GM21786 (cell line): Measurements from ENCODE around the gene HERC3.
A peak's percentile ranks its signal among the peaks of the same experiment; 100 is the strongest.

Experiments
- ATAC-seq: cut with Tn5 transposase; IDR thresholded peaks from one replicate; pipeline ENCODE4 v1.9.1; 2021; ENCODE audit not compliant: unreplicated experiment

HERC3 gene

DNA sequence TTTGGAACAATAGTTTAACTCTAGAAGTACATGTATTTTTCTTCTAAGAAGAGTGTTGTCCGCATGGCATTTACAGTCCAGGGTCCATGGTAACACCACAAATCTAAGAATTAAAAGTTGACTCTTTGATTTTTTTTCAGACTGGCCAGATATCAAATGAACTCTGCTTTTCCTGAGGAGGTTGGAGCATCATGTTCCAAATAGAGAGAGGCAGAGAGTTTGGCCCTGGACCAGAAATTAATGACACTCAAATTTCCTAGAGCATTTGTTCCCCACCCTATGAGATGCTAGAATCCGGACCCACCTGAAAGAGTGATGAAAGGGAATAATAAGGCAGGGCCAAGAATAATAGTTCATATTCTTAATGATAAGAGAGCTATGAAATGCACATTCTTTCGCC lies 152.3 kb downstream of the HERC3 start:
- no peak for ATAC-seq

DNA sequence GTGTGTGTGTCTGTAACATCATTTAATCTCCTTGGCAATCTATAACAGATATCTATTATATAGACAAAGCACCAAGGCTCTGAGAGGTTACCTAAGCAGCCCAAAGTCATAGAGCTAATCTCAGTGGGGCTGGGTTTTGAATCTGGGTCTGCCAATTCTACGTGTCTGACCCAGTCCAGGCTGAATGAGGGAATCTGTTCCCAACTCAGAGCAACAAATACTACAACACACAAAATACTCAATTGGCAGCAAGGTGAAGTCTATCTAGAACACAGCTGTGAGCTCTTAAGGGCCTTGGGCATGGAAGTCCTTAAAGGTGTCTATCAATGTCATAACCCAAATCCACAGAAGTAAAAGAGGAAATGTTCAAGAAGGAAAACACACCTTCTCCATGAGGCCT lies 152.9 kb downstream of the HERC3 start:
- no peak for ATAC-seq

DNA sequence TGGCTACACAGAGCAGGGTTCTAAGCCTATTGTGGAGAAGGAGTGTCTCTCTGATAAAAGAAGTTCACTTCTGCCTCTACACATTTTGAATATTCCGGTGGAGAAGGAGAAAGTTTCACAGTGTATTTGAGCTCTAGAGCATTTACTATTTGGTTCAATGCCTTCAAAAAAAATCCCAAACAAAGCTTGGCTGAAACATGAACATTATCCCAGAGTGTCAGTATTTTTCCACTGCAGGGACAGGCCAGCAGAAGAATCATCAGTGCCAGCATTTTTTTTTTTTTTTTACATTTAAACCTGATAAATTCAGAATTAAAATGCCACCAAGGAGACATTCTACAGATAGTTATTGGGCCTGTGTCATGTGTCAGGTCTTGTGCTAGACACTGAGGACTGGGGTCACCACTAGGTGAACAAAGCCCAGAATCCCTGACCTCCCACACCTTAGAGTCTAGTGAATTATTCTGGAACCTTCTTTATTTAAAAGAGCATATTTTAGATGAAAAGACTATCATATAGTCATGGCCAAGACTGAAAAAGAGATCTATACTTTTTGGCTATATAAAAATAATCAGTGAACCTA lies 153.4 kb downstream of the HERC3 start:
- no peak for ATAC-seq

DNA sequence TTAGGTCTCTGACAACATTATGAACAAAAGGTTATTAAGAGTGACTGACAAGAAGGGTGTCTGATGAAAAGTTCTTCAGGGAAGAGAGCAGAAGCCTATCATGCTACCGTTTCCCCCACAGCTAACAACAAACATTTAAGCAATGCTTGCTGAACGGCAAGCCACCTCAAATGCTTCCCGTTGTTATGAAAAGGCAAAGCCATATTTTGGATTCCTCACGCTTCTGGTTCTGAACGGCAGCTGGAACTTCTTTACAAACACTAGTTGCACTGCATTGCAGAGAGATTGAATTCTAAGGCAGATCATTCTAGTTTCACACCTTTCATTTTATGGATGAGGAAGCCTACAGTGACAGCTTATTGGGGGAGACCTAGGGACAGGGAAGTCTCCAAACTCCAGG lies 153.9 kb downstream of the HERC3 start:
- no peak for ATAC-seq

DNA sequence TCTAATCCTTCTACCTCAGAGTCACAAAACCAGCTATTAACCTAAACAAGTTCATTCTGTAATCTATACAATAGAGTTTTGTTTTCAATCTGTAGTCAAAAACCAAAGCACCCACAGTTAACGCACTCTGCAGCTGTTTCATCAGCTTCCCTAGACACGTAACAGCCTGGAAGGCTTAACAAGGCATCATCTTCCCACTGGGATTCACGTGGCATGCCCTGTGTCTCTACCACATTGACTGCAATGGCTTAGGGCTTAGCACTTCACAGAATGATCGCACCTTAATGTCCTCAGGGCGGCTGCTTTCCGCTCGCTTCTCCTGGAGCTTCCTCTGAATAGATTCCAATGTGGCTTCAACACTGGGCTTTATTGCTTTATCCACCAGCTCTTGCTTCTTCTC lies 155.1 kb downstream of the HERC3 start:
- no peak for ATAC-seq

DNA sequence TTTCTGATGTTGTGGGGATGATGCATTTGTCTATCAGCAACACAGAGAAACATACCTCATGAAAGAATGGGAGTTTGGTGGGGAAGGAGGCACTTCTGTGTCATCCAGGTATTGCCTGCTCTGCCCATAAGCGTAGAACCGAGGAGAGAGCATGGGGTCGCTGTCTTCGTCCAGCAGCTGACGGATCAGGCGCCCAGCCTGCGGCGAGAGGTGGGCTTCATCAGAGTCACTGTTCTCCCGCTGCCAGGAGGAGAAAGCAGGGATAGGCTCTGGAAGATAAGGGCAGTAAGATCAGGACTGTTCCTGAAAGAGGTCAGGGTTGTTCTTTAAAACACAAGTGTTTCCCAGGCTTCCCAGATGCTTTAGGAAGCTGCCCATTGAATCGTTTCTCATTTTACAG lies 158.1 kb downstream of the HERC3 start:
- ATAC-seq = no peak

DNA sequence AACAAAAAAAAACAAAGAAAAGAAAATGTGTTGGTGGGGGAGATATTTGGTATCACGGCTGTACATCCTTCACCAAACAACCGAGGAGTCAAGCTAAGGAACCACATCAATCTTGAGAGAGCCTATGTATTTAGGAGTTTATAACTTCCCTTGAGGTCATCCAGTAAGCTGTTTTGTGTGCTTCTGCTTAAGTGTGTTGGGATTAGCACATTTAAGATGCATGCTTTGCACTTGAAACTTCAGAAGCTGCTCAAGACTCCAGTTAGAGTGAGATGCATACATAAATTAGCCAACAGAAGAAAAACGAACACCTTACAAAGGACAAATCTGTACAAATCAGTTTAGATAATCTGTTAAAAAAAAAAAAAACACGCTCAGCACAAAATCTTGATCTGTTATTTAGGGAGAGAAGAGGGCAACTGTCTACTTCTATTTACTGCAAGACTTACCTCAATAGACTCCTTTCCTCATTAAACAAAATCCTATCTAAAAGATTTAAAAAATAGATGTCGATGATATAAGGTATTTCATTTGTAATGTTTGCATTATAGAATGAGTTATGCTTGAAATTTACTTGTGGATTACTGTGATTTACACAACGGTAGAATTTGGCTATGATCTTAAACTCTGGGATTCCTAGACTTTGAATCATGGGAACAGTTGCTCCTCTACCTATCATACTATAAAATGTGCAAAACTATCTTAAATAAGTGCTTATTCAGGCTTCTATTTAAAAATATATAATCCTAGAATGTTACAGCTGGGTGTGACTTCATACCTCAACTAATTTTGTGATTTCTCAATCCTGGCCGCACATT lies 159.2 kb downstream of the HERC3 start:
- no peak for ATAC-seq

DNA sequence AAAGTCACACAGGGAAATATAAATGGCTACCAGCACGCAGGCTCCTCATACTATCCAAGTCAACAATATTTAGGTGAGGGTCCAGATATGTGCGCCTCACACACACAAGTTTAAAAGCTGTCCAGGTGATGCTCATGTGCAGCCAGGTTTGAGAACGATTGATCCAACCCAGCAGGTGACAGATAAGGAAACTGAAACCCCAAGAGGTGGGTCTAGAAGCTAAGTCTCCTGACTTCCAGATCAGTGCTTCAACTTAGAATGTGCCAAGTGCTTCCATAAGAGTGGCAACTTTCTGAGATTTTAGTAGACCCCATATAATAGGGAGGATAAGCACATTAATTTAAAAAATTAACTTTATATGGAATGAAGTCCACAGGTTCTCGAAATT lies 159.8 kb downstream of the HERC3 start:
- ATAC-seq = no peak

DNA sequence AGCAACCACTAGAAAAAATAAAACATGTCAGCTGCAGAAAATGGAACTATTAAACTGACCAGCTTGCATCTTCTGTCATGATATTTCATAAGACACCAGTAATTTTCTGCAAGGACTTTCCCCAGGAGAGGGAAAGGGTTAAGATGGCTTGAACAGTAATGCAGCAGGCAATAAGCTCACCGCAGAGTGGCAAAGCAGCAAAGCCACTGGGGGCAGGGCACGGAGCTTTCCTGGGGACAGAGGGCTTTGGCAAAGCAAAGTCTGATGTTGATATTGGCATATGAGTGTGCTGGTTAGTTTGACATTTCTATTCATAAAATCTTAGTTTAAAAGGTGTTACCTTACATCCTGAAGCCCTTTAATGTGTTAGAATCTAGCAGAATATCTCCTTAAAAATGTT lies 160.5 kb downstream of the HERC3 start:
- ATAC-seq = no peak

DNA sequence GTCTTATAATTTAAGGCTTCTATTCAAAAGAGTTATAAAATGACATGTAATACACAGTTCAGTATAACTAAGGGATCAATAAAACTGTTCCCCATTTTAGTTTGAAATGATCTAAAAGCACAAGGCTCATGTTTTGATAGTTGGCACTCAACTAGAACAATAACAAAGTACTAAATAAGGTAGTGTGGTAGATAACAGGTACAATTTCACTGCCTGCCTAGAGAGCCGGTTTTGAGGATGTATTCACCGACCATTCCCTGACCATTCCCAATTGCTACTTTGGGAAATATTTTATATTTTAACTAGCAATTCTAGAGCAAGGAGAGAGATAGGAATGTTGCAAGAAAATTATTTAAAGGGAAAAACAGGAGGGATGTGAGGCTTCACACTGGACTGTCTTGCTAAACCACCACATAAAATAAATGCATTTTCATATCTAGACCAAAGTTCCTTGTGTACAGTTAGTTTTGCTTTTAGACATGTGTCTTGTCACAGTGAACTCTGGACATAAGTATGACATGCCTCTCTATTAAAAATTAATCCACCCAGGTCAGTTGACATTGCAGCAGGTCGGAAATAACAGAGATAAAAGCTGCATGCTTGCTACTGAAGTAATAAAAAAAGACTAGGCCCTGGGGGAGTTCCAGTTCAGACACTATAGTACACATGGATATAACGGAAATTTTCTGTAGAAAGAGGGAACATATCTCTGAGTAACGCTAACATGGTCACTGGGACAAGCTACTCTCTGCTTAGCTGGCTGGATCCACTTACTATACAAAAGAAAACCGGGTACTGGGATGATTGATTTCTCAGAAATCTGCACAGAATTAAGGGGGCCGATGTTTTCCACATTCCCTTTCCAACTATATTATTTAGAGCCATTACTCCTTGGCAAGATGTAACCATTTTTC lies 161.6 kb downstream of the HERC3 start:
- ATAC-seq = peak; percentile 62

DNA sequence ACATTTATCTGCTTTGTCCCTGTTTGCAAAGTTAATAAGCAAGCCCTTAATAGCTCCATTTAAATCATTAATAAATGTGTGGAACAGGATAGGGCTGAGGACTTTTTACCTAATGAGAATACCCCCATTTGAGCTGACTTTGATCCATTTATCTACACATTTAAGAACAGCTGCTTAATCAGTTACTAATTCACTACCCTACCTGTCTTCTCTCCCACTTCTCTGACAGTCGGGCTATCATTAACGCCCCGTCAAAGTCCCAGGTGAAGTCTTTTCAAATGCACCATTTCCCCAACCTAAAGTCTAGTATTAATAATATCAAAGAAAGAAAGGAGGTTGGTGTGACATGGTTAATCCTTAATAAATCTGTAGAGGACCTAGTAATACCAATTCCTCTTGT lies 162.5 kb downstream of the HERC3 start:
- no peak for ATAC-seq

DNA sequence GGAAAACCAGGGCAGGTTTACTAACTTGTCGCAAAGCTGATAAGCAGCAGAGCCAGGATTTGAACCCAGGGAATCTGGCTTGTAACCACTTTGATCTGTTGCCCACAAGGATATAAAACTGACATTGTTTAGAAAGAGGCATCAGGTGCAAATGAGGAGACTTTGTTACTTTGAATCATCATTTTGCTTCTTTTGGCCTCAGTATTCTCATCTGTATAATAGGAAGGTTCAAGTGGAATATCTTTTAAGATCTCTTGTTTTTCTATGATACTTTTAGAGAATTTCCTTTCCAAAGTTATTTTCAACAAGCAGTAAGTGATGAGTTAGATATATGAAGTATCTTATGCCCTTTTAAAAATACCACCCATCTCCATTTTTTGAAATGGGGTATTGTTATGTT lies 163.2 kb downstream of the HERC3 start:
- ATAC-seq = no peak

DNA sequence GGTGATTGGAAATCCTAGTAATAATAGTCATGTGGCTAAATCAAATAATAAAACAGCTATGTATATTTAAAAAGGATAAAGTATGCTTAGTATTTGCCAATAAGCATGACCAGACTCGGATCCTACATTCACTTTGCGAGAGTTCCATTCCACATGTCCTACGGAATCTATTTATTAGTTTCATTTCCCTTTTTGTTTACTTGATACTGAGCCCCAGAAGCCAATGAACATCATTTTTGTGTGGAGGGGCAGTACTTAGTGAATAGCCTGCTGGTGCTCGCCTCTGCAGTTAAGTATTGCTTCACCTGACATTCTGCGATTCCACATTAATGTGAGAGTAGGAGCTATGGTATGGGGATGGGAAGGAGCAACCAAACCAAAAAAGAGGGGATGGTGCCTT lies 163.9 kb downstream of the HERC3 start:
- no peak for ATAC-seq

DNA sequence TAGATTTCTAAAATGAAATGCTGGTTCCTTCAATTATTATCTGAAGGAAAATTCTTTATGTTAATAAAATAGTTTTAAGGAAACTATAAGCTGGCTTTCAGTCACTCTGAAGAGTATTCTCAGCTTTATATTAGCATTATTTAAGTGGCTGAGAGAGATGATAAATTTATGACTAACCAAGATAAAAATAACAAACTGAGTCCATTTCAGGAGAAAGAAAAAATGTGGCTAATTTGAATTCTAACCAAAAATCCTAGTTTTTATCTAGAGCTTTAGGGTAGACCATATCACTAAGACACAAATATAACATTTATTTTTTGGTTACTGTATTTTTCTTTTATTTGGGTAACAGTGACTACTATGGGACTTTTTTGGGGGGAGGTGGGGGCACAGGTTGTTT lies 164.8 kb downstream of the HERC3 start:
- ATAC-seq = no peak

DNA sequence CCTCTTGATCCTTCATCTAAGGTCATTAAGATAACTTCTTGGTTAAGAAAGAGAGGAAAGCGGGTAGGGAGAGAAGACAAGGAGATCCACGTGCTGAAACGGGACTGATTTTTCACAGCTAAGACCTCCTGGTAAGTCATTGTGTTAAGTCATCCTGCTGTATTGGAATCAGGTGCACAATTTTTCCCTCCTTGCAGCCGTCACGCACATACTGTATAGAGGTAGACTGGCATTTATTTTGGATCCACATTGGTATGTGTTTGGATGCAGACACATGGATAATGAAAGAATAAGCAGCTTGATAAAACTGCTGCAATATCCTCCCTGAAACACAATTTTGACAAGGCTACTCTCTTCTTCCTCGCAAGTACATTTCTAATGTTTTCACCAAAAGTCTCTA lies 165.5 kb downstream of the HERC3 start:
- ATAC-seq = no peak
